DND-41 (cell line): ENCODE data around the gene BCAN.

Experiments used
- ATAC-seq: fragments of 200-7000 bp; cut with Tn5 transposase; 3 replicates; pipeline ENCODE4 v1.9.1; 2021; ENCODE audit warnings: low read depth; ENCODE audit not compliant: insufficient read depth
- DNase-seq: peaks from one replicate; pipeline ENCODE4 v3.0.0-alpha.2; 2020
- H2AFZ ChIP-seq: 2 replicates; pipeline ENCODE4 v1.6.0; 2012; ENCODE audit warnings: low read depth, low read length
- H3K27ac ChIP-seq: 2 replicates; pipeline ENCODE4 v1.5.1; 2012; ENCODE audit warnings: low read length, inconsistent platforms
- H3K27me3 ChIP-seq: fragments of 200-600 bp; sonication (generic); 2 replicates; pipeline ENCODE4 v1.6.0; 2012; ENCODE audit warnings: low read length, mild to moderate bottlenecking, inconsistent platforms; ENCODE audit not compliant: insufficient read depth, poor library complexity
- H3K36me3 ChIP-seq: 2 replicates; pipeline ENCODE4 v1.5.1; 2012; ENCODE audit warnings: low read length, inconsistent platforms; ENCODE audit not compliant: insufficient read depth
- H3K4me1 ChIP-seq: 2 replicates; pipeline ENCODE4 v1.5.1; 2012; ENCODE audit warnings: mild to moderate bottlenecking, low read length; ENCODE audit not compliant: insufficient read depth
- H3K4me2 ChIP-seq: 2 replicates; pipeline ENCODE4 v1.6.0; 2012; ENCODE audit warnings: mild to moderate bottlenecking, moderate library complexity, low read length, inconsistent platforms; ENCODE audit not compliant: insufficient read depth
- H3K4me3 ChIP-seq, 2 experiments: fragments of 200-600 bp in 1 of 2; shearing (Covaris generic) in 1 of 2; 2 replicates each; pipeline ENCODE4 v1.5.1; 2012 to 2016; ENCODE audit warnings: inconsistent platforms in 2 of 2, low read length in 2 of 2, mild to moderate bottlenecking in 2 of 2, low read depth in 1 of 2, moderate library complexity in 1 of 2
- H3K79me2 ChIP-seq: 2 replicates; pipeline ENCODE4 v1.6.0; 2012; ENCODE audit warnings: low read length, inconsistent platforms; ENCODE audit not compliant: insufficient read depth
- H3K9ac ChIP-seq: 2 replicates; pipeline ENCODE4 v1.6.0; 2012; ENCODE audit warnings: low read depth, mild to moderate bottlenecking, inconsistent platforms, low read length, moderate library complexity
- H3K9me3 ChIP-seq: 2 replicates; pipeline ENCODE4 v1.5.1; 2012; ENCODE audit warnings: low read length, moderate library complexity, mild to moderate bottlenecking, inconsistent platforms; ENCODE audit not compliant: insufficient read depth, severe bottlenecking
- H4K20me1 ChIP-seq: 2 replicates; pipeline ENCODE4 v1.6.0; 2012; ENCODE audit warnings: low read length; ENCODE audit not compliant: insufficient read depth
- CTCF ChIP-seq: IDR thresholded peaks from 2 replicates; pipeline ENCODE4 v1.5.1; 2012; ENCODE audit warnings: borderline replicate concordance, low read length, moderate library complexity, mild to moderate bottlenecking; ENCODE audit not compliant: poor library complexity, severe bottlenecking; ENCODE audit errors: extremely low read depth
- EZH2 ChIP-seq: IDR thresholded peaks from 3 replicates; pipeline ENCODE4 v1.6.1; 2012; ENCODE audit warnings: borderline replicate concordance, low read depth, mild to moderate bottlenecking, moderate library complexity, low read length, inconsistent platforms; ENCODE audit not compliant: severe bottlenecking

BCAN gene

GRCh38 chr1:156657741-156658319 lies 15.9 kb downstream of the BCAN start:
- H3K79me2 ChIP-seq = no peaks in the 10 kb centered on the region
- no peak for DNase-seq
- H3K36me3 ChIP-seq = no peaks in the 10 kb centered on the region
- no peak overlapping the region for H3K4me3 ChIP-seq
- no peak overlapping the region for H3K27ac ChIP-seq
- H3K9ac ChIP-seq = no peak overlapping the region
- peaks cover 10% of the 10 kb centered on the region; the same call in 1 of the 2 replicates for H4K20me1 ChIP-seq
- no peak overlapping the region for H2AFZ ChIP-seq
- H3K4me1 ChIP-seq = peaks cover 18% of the 10 kb centered on the region
- H3K27me3 ChIP-seq = peaks cover 4% of the 10 kb centered on the region
- TF ChIP-seq CTCF (no peak), EZH2 (no peak)
- no peaks in the 10 kb centered on the region for H3K9me3 ChIP-seq
- H3K4me2 ChIP-seq = peak overlapping the region; percentile 27; the same call in 1 of the 2 replicates
- ATAC-seq = no peak

- no peaks in the 10 kb centered on the region for H3K36me3 ChIP-seq
- no peaks in the 10 kb centered on the region for H3K9me3 ChIP-seq
- no peak overlapping the region for H3K4me3 ChIP-seq
- peaks cover 18% of the 10 kb centered on the region for H3K4me1 ChIP-seq
- H2AFZ ChIP-seq = no peak overlapping the region
- H3K27ac ChIP-seq = no peak overlapping the region
- ATAC-seq (no peak), DNase-seq (no peak)
- TF ChIP-seq CTCF = no peak
- TF ChIP-seq EZH2 = no peak
- no peaks in the 10 kb centered on the region for H3K79me2 ChIP-seq
- H3K4me2 ChIP-seq = no peak overlapping the region
- H3K9ac ChIP-seq = no peak overlapping the region
- H3K27me3 ChIP-seq = peaks cover 4% of the 10 kb centered on the region
- H4K20me1 ChIP-seq = peaks cover 10% of the 10 kb centered on the region; the same call in 1 of the 2 replicates
Observed at GRCh38 chr1:156658496-156658895, 16.6 kb downstream of the BCAN start.

DNA sequence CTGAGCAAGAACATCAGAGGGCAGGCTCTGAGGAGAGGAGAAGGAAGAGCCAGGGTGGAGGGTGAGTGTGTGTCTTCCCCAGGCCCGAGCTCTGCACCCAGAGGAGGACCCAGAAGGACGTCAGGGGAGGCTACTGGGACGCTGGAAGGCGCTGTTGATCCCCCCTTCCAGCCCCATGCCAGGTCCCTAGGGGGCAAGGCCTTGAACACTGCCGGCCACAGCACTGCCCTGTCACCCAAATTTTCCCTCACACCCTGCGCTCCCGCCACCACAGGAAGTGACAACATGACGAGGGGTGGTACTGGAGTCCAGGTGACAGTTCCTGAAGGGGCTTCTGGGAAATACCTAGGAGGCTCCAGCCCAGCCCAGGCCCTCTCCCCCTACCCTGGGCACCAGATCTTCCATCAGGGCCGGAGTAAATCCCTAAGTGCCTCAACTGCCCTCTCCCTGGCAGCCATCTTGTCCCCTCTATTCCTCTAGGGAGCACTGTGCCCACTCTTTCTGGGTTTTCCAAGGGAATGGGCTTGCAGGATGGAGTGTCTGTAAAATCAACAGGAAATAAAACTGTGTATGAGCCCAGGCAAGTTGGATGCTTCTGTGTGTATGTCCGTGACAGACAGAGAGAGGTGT lies 17.1 kb downstream of the BCAN start:
- Histone ChIP-seq H3K4me2 (no peak overlapping the region), H4K20me1 (peaks cover 10% of the 10 kb centered on the region; the same call in 1 of the 2 replicates), H3K27me3 (peaks cover 4% of the 10 kb centered on the region), H3K27ac (no peak overlapping the region), H2AFZ (peak overlapping the region; percentile 53; the same call in 1 of the 2 replicates), H3K4me1 (peaks cover 18% of the 10 kb centered on the region), H3K9ac (no peak overlapping the region), H3K4me3 (no peak overlapping the region), H3K9me3 (no peaks in the 10 kb centered on the region), H3K79me2 (no peaks in the 10 kb centered on the region), H3K36me3 (no peaks in the 10 kb centered on the region)
- DNase-seq (no peak), ATAC-seq (no peak)
- TF ChIP-seq CTCF (no peak), EZH2 (no peak)
